HG03432 (cell line): ENCODE results near the gene AGBL4.

Experiments used
- ATAC-seq: cut with Tn5 transposase; IDR thresholded peaks from one replicate; pipeline ENCODE4 v1.9.1; 2021; ENCODE audit warnings: mild to moderate bottlenecking, moderate library complexity; ENCODE audit not compliant: unreplicated experiment

AGBL4 gene

GRCh38 chr1:48673332-48674105 is 1350.2 kb downstream of the AGBL4 start:
- no peak for ATAC-seq

- no peak for ATAC-seq
Measured at GRCh38 chr1:48671578-48671977, 1352.2 kb downstream of the AGBL4 start.

GRCh38 chr1:48670234-48671020 is 1353.3 kb downstream of the AGBL4 start:
- ATAC-seq, result no peak

GRCh38 chr1:48668339-48668738 is 1355.4 kb downstream of the AGBL4 start:
- no peak for ATAC-seq

GRCh38 chr1:48667782-48668181 is 1356.0 kb downstream of the AGBL4 start:
- ATAC-seq, result no peak

- ATAC-seq, result no peak
Measured at GRCh38 chr1:48665708-48666407, 1357.9 kb downstream of the AGBL4 start.

- ATAC-seq, result no peak
Measured at GRCh38 chr1:48661726-48662463, 1361.9 kb downstream of the AGBL4 start.

- no peak for ATAC-seq
Measured at GRCh38 chr1:48659801-48660200, 1364.0 kb downstream of the AGBL4 start.

- no peak for ATAC-seq
Measured at GRCh38 chr1:48657413-48657812, 1366.3 kb downstream of the AGBL4 start.

- ATAC-seq, result no peak
Measured at GRCh38 chr1:48654606-48655210, 1369.0 kb downstream of the AGBL4 start.

GRCh38 chr1:48652334-48652733 is 1371.4 kb downstream of the AGBL4 start:
- no peak for ATAC-seq

- ATAC-seq, result no peak
Measured at GRCh38 chr1:48649880-48650279, 1373.9 kb downstream of the AGBL4 start.

- ATAC-seq, result no peak
Measured at GRCh38 chr1:48645883-48646282, 1377.9 kb downstream of the AGBL4 start.

GRCh38 chr1:48644905-48645605 is 1378.7 kb downstream of the AGBL4 start:
- ATAC-seq, result no peak

- ATAC-seq, result no peak
Measured at GRCh38 chr1:48644190-48644900, 1379.4 kb downstream of the AGBL4 start.

GRCh38 chr1:48643193-48643592 is 1380.6 kb downstream of the AGBL4 start:
- ATAC-seq, result no peak

GRCh38 chr1:48640836-48641492 is 1382.8 kb downstream of the AGBL4 start:
- ATAC-seq, result no peak

GRCh38 chr1:48629867-48630266 is 1393.9 kb downstream of the AGBL4 start:
- ATAC-seq, result no peak

- no peak for ATAC-seq
Measured at GRCh38 chr1:48627486-48627885, 1396.3 kb downstream of the AGBL4 start.
